ENCODE results near the gene SACM1L.

The SACM1L gene

DNA sequence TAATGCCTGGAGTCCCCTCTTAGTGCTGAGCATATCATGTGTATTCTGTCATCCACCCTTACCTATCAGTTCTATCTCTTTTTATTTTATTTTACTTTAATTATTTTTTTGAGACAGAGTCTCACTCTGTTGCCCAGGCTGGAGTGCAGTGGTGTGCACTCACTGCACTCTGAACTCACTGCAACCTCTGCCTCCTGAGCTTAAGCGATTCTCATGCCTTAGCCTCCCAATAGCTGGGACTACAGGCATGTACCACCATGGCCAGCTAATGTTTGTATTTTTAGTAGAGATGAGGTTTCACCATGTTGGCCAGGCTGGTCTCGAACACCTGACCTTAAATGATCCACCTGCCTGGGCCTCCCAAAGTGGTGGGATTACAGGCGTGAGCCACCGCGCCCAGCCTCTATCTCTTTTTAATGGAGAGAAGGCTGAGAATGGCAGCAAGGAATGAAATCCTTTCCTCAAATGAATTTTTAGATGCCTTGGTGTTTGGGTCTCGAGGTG lies 11.4 kb downstream of the SACM1L start:
- FAIRE-seq = no peak

DNA sequence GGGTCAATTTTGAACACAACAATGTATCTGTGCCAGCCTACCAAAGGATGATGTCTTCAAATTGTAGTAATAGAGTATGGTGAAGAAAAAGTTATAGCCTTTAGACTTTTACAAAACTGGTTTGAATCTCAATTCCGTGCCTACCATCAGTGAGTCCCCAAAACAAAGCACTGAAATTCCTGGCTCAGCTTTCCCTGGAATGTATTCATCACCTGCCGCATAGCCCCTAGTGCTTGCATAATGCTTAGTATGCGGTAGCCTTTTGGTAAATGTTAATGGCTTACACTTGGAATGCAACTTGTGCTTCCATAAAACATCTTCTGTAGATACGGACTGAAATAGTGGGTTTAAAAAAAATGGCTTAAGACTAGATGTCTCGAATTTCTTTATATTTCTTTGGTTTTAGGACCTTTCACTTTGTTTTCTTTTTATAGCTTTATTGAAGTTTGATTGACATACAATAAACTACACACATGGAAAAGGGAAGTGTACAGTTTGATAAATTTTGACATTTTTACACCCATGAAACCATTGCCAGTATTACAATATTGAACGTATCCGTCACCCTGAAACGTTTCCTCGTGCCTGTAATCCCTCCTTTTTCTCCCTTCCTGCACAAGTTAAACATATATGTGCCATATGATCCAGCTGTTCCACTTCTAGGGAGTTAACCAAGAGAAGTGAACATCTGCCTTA lies 12.1 kb downstream of the SACM1L start:
- FAIRE-seq = no peak

DNA sequence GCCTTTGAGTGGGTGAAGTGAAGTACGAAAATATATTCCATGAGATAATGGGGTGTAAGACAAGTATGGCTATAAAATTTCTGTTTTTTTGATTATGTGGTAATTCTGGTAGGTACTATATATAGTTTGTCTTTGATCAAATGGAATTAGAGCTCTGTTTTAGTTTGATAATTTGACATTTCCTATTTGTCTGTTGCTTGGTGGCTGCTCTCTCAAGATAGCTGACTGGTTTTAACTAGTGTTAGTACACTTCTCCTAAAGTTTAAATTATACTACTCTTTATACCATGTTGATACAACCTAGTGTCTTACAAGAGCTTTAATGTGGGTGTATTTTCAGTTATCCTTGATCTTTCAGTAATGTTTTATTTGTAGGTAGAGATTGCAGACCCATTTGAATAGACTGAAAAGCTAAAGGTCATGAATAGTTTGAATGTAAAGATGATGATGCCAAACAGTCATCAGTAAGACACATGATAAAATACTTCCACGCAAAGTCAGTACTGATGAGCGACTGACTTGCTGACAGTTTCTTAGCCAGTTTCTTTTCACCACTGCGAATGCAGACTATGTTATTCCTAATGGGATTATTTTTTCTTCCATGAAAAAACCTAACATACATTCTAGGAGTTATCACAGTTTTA lies 15.2 kb downstream of the SACM1L start:
- no peak for FAIRE-seq

DNA sequence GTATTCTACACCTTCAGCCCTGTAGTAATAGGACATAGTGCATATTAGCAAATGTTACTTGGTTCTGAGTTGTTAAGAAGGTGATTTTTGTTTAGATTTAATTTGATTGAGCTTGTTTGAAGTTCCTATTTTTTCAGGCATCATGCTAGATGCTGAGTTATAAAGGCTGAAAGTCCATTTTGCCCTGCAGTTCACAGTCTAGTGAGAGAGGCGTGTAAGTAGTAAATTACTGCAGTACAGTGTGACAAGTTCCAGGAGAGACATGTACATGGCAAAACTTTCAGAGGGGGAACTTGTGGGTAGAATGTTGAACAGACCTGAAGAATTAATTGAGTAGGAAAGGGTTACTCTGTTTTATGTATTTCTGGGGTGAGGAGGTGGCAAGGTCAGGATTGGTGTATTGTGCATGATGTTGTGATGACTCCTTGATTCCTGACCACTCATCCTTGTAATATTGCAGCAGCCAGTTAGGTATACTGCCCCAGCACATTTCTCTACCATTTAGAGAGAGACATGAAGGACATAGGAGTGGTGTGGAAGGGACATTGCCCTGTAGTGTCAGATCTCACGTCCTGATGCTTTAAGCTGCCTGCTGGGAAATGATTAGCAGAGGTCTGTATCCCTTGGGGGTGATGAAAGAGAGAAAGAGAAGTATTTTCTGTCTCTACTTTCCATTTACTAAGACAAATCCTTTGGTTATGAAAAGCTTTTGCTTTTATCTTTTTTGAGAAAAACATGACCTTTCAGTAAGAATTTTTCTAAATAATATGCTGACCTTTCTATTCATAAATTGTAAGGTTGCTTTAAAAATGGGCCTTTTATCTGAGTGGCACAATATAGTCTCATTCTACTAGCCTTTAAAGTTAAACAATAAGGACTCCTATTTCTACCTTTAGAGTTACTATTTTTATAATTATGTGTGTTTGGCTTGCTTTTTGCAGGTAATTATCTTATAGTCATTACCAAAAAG lies 16.9 kb downstream of the SACM1L start:
- no peak for FAIRE-seq

DNA sequence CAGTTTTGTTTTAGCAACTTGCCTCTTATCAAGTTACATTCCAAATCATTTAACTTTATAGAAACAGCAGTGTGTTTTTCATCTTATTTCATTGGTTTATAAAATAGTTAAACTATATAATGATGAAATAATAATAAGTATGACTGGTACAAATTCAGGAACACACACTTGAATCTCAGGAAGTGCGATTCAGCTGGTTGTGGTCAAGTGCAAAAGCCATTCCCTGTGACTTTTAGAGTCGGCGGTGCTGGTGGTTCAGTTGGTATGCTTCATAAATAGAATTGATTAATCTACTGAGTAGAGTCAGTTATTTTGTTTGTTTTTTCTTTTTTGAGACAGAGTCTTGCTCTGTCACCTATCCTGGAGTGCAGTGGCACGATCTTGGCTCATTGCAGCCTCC lies 22.7 kb downstream of the SACM1L start:
- no peak for FAIRE-seq

DNA sequence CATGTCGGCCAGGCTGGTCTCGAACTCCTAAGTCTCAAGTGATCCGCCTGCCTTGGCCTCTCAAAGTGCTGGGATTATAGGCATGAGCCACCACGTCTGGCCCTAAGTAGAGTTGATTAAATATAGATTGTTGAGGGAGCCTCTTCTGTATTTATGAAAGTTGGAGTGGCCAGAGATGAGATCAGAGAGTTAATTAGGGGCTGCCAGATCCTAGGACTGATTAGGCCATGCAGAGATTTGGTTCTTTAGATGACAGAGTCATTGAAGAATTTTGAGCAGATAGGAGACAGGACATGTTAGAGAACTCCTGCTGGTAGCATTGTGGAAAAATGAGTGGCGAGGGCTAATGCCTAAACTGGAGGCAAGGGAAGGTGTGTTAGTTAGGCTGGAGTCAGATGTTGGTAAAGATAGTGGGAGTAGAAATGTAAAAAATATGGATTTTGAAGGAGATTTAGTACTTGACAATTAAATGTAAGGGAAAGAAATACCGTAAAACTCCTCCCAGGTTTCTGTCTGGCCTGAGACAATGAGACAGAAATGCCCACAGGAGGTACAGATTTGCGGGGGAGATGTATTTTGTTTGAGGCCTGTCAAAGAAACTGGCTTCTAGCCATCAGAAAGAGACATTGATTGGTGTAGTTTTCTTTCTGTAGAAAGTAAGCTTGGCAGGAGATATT lies 23.4 kb downstream of the SACM1L start:
- FAIRE-seq = no peak

DNA sequence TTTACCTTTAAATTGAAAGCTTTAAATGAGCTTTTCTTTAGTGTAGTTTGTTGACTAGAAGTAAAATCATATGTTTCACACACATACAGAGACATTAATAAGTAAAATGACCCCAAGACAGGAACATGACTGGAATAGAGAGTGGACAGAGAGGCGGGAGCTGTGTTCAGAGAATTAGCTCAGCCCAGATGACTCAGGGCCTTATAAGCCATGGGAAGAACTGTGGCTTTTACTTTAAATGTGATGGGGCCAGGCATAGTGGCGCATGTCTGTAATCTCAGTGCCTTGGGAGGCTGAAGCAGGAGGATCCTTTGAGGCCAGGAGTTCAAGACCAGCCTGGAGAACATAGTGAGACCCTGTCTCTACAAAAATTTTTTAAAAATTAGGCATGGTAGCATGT lies 26.7 kb downstream of the SACM1L start:
- FAIRE-seq = no peak

DNA sequence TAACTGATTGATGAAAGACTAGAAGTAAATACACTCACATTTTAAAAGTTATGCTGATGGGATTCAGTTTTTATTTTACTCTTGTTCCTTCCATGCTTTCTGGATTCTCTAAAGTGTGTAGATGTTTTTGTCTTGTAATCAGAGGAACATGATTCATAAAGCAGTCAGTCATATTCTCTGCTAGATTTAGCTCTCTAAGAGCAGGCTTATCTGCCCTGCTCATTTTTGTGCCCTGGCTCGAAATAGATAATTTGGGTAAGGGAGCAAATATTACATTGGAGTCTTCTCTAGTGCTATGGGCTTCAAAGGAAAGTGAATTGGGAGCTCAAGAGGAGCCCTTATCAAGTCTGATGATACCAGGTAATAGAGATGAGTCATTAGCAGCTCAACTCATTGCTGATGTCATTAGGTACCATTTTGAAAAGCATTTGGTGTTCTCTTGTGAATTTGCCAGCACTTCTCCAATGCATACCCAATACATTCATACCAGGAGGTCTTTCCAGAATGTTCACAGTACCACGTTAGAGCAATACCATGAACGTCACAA lies 27.7 kb downstream of the SACM1L start:
- no peak for FAIRE-seq

DNA sequence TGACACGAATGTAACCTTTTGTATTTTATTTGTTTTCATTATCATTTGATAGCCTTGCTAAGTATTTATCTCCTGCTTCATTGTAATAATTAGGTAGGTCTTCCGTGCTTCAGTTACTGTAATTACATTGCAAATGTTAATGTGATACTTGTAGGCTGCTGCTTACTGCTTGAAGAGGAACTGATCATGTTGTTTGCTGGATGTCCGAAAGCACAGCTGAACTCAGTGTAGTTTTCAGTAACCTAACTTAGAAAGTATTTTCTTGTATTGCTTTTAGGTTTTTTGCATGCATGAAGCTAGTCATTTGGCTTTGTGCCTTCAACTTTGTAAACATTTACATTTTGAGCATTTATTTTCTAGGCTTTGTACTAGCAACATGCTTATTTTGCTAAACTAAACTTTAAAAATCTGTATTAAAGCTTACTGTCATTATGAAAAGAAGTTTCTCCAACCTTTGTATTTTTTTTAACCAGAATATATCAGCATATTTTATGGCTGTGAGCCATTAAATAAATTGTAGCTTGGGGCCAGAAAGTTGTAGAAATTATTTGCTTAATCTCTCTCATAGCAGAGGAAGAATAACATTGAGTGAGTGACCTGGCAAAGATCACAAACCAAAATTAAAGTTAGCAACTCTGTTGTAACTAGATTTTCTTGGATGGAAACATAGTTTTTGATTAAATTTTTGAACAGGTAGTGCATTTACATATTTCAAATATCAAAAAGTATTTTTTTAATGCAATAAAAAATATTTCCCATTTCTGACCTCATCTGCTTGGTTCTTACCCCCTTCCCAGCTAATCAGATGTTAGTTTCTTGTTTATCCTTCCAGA lies 30.7 kb downstream of the SACM1L start:
- FAIRE-seq = no peak

DNA sequence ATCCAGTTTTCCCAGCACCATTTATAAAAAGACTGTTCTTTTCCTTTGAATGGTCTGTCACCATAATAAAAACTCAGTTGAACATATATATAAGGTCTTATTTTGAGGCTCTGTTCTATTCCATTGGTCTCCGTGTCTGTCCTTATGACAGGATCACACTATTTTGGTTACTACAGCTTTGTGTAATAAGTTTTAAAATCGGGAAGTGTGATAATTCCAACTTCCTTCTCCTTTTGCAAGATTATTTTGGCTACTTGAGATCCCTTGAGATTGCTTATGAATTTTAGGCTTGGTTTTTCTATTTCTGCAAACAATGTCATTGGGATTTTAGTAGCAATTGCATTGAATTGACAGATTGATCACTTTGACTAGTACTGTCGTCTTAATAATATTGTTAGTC lies 35.7 kb downstream of the SACM1L start:
- FAIRE-seq = no peak

DNA sequence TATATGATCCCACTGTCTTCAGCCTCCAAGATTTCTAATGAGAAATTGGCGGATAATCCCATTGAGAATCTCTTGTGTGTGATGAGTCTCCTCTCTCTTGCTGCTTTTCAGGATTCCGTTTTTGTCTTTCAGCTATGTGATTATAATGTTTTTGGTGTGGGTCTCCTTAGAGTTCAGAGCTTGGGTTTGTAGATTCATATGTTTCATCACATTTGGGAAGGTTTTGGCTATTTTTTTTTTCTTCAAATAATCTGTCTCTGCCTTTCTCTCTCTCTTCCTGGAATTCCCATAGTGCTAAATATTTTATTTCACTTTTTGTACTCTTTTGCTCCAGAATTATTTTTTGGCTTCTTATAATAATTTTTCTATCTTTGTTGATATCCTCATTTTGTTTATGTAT lies 40.4 kb downstream of the SACM1L start:
- no peak for FAIRE-seq

DNA sequence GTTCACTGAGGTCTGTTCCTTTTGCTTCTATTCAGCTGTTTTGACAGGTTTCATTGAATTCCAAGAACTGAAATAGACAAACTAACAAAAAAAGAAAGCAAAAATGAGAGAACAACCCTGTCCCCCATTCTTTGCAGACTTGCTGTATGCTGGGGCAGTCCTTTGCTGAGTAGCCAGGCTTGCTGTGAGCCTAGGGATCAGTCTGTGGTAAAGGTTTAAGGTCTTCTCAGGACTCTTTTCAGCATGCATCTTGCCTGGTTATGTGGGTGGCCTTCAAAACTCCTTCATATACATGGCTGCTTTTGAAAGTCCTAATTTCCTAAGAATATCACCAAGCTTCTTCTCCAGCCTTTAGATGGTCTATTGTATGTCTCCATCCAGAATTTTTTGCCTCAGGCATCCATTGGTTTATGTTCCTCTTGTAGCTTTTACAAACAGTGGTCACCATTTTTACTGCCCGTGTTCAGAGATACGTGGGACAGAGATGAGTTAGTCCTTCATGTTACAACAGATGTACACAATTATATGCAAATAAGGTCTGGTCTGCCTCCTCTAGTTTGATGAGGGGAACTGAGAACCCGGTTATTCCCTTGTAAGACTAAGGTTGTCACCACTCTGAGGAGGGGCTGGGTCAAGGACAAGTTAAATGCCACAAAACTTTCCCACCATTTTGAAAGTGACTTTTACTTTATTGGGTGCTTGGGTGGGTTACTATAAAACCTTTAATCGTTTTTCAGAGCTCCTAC lies 41.4 kb downstream of the SACM1L start:
- no peak for FAIRE-seq

DNA sequence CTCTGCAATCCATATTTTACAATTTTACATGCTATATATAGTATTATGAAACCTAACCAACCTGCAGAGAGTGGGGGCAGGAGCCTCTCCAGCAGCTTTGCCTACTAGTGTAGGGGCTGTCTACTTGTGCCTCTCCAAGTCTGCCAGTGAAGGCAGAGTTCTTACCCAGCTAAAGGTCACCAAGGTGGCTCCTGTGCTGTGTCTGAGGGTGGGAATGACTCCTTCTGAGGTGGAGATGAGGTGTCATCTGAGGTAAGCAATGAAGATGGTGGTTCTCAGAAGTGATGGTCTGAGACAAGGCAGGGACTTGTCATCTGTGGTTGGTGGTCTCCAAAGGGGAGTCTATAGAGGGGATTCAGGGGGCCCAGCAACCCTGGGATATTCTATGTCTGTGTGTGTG lies 47.5 kb downstream of the SACM1L start:
- FAIRE-seq = no peak

DNA sequence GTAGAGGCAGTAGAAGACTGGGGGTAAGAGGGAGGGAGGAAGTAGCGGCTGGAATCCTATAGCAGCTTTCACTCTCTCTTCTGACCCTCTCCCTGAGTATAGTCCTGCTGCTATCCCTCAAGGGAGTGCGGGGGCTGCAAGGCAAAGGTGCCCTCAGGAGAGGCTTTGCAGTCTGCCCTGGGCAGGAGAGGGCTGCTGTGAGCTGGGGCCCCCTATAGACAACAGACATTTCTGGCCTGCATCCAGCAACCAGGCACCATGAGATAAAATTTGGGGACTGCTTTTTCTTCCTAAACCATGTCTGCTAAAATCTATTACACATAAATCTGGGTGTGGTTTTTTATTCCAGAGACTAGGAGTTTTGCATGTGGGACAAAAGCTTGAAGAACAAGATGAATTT lies 48.0 kb downstream of the SACM1L start:
- FAIRE-seq = no peak

DNA sequence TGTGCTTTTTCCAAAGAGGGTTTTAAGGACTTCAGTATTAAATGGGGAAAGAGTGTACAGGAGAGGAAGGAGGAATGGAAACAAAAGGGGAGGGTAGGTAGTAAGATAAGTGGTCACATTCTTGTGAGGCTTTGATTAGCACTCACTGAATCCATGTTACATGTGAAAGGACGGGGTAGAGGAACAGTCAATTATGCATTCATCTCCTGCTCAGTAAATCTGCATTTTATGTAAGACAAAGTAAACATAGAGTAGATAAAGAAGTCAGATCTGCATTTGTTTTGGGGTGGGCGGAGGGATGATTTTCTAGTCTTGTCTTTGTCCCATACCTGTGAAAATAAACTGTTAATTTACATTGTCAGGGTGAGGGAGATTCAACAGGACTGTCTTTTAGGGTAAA lies 50.8 kb downstream of the SACM1L start:
- FAIRE-seq = no peak

DNA sequence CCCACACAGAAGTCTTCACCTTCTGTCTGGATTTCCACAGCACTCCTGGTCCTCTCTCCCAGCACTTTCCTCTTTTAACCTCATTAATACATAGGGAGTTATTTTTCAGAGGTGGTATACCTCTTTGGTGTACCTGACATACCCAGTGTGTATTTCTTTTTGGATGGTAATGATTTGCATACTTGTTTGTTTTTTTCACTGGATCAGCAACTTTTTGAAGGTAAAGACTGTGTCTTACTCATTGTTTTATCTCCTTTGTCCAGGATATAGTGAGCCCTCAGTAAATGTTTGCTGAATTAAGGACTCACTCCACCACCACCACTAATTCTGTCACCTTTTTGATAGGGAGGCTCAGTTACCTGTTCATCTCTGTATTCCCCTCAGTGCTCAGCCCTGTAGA lies 52.1 kb downstream of the SACM1L start:
- no peak for FAIRE-seq

DNA sequence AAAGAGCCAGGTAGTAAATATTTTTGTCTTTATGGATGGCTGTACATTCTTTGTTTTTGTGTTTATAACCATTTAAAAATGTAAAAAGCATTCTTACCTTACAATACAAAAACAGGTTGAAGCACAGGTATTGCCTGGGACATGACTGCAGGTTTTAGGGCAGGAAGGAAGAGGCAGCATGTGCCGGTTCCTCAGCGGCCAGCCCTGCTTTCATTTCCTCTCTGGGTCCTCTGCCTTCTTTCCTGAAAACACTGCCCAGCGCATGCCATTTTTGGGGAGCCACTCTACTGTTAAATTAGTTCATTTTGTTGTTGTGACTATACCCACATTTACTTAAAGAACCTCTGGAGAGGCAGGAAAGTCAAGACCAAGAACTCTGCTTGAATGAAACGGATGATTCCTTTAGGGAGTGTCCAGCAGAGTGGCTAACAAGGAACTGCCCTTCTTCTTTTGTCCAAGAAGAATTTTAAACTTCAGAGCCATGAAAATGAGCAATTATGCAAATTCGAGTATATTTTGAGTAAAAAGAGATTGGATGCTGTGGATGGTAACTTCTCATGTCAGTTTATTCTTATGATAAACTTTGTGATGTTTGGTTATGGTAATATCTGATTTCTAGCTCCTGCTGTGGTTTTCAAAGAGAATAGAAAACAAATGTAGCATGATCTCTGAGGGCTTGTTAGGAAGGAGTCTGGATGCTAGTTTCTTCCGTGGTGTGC lies 52.7 kb downstream of the SACM1L start:
- FAIRE-seq = no peak

DNA sequence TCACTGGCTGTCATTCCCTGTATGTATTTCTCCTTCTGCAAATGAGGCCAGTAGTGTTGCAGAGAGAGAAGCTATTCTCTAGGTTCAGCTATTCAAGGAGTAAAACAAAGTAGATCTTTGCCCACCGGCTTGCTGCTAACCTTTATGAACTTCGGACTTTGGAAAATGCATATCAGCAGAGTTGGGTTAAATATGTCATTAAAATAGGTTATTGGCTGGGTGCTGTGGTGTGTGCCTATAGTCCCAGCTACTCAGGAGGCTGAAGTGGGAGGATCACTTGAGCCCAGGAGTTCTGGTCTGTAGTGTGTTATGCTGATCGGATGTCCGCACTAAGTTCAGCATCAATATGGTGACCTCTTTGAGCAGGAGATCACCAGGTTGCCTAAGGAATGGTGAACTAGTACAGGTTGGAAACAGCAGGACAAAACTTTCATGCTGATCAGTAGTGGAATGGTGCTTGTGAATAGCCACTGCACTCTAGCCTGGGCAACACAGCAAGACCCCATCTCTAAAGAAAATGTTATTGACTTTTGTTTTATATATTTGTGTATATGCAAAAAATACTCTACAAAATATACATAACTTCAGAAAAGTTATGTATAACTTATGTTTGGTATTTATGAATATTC lies 53.4 kb downstream of the SACM1L start:
- FAIRE-seq = no peak

DNA sequence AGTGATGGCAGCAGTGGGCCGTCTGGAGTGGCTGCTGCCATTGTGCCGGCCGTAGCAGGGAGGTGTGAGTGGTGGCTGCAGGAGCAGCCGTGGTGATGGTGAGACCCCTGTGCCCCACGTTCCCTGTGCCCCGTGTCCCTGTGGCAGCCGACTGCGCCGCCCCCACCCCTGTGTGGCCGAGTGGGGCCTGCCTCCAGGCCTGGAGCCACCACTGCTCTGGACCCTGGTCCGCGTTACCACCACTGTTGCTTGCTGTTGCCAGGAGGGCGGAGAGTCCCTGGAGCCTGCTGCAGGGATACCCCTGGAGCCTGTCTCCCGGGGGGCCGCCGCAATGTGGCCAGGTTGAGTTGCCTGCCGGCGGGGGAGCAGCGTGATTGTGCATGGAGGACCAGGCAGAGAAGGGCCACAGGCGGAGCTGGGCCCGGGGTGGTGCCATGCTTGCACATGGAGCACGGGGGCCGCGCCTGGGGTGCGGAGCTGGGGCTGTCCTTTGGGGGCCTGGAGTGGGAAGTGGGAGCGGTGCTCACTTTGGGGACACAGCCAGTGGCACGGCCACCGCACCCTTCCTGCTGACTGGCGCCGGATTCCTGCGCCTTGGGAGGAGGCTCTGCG lies 57.1 kb downstream of the SACM1L start:
- no peak for FAIRE-seq
